ENCODE results near the gene ZNF565. TPM values are rescaled to one million over a fixed set of nuclear protein-coding genes. Genes with fewer than 3 reads are reported as not detected.

The ZNF565 gene
- polyA plus RNA-seq, 1 donor (not counting 4 experiments of a cell fraction or from before 2014, with no cell fraction given), result 2.3 TPM

GRCh38 chr19:36258028-36258875, 43.8 kb upstream of the ZNF565 start:
- no peak overlapping the region for H2AFZ ChIP-seq (ENCODE audit: control insufficient read depth, low read length)
- no peak overlapping the region for H3K27ac ChIP-seq (ENCODE audit: control insufficient read depth, insufficient read depth, low read length)
- H3K9me3 ChIP-seq (ENCODE audit: control insufficient read depth, low read depth, low read length), result no peaks in the 10 kb centered on the region
- TF ChIP-seq EZH2 (IDR thresholded peaks at IDR 0.05; ENCODE audit: low read length), result no peak
- TF ChIP-seq CTCF (optimal IDR thresholded peaks at IDR 0.05 in 1 of 3, IDR thresholded peaks at IDR 0.05 in 1 of 3, conservative IDR thresholded peaks at IDR 0.05 in 1 of 3; ENCODE audit: extremely low read depth in 1 of 3, insufficient read depth in 2 of 3, low read length in 3 of 3), result no peak
- H3K79me2 ChIP-seq (ENCODE audit: control insufficient read depth, insufficient read depth, low read length), result no peaks in the 10 kb centered on the region
- DNase-seq (ENCODE audit: low read depth, low spot score), result no peak
- H3K9me1 ChIP-seq (ENCODE audit: control insufficient read depth, extremely low read depth, insufficient read depth, low read length), result no peaks in the 10 kb centered on the region
- dilution Hi-C loops (cut with MboI; ENCODE audit: extremely low pct_ligation_motif_present, low sequenced_read_pairs), result no loop called here
- H3K4me3 ChIP-seq (ENCODE audit: control insufficient read depth in 2 of 3, extremely low read depth in 1 of 3, insufficient read depth in 2 of 3, low read depth in 1 of 3, low read length in 3 of 3), result no peak overlapping the region
- no peaks in the 10 kb centered on the region for H4K20me1 ChIP-seq (ENCODE audit: control insufficient read depth, extremely low read depth, insufficient read depth, low read length)
- no peaks in the 10 kb centered on the region for H3K27me3 ChIP-seq (ENCODE audit: control insufficient read depth, extremely low read depth, insufficient read depth, low read length)
- H3K9ac ChIP-seq (ENCODE audit: control insufficient read depth, extremely low read depth, insufficient read depth, low read length), result no peak overlapping the region
- H3K36me3 ChIP-seq (ENCODE audit: control insufficient read depth in 2 of 2, extremely low read depth in 1 of 2, insufficient read depth in 2 of 2, low read length in 2 of 2), result no peaks in the 10 kb centered on the region
- no peak for FAIRE-seq
- no peak overlapping the region for H3K4me2 ChIP-seq (ENCODE audit: control insufficient read depth, extremely low read depth, insufficient read depth, low read depth, low read length)
- no peaks in the 10 kb centered on the region for H3K4me1 ChIP-seq (ENCODE audit: control insufficient read depth, extremely low read depth, insufficient read depth, low read length)

GRCh38 chr19:36257520-36257876, 43.0 kb upstream of the ZNF565 start:
- Histone ChIP-seq H4K20me1 (ENCODE audit: control insufficient read depth, extremely low read depth, insufficient read depth, low read length) (no peaks in the 10 kb centered on the region), H3K79me2 (ENCODE audit: control insufficient read depth, insufficient read depth, low read length) (no peaks in the 10 kb centered on the region), H3K9ac (ENCODE audit: control insufficient read depth, extremely low read depth, insufficient read depth, low read length) (no peak overlapping the region), H3K9me1 (ENCODE audit: control insufficient read depth, extremely low read depth, insufficient read depth, low read length) (no peaks in the 10 kb centered on the region), H3K27me3 (ENCODE audit: control insufficient read depth, extremely low read depth, insufficient read depth, low read length) (no peaks in the 10 kb centered on the region), H3K4me1 (ENCODE audit: control insufficient read depth, extremely low read depth, insufficient read depth, low read length) (no peaks in the 10 kb centered on the region), H3K9me3 (ENCODE audit: control insufficient read depth, low read depth, low read length) (no peaks in the 10 kb centered on the region), H3K4me2 (ENCODE audit: control insufficient read depth, extremely low read depth, insufficient read depth, low read depth, low read length) (no peak overlapping the region), H3K36me3 (ENCODE audit: control insufficient read depth in 2 of 2, extremely low read depth in 1 of 2, insufficient read depth in 2 of 2, low read length in 2 of 2) (no peaks in the 10 kb centered on the region), H2AFZ (ENCODE audit: control insufficient read depth, low read length) (no peak overlapping the region), H3K27ac (ENCODE audit: control insufficient read depth, insufficient read depth, low read length) (no peak overlapping the region), H3K4me3 (ENCODE audit: control insufficient read depth in 2 of 3, extremely low read depth in 1 of 3, insufficient read depth in 2 of 3, low read depth in 1 of 3, low read length in 3 of 3) (no peak overlapping the region)
- no peak for DNase-seq (ENCODE audit: low read depth, low spot score)
- dilution Hi-C loops (cut with MboI; ENCODE audit: extremely low pct_ligation_motif_present, low sequenced_read_pairs), result no loop called here
- FAIRE-seq, result no peak
- no peak for TF ChIP-seq CTCF (optimal IDR thresholded peaks at IDR 0.05 in 1 of 3, IDR thresholded peaks at IDR 0.05 in 1 of 3, conservative IDR thresholded peaks at IDR 0.05 in 1 of 3; ENCODE audit: extremely low read depth in 1 of 3, insufficient read depth in 2 of 3, low read length in 3 of 3)
- TF ChIP-seq EZH2 (IDR thresholded peaks at IDR 0.05; ENCODE audit: low read length), result no peak

Measured in keratinocyte (primary cell).